NCI-H82 (cell line): ENCODE measurements around the gene UNC13C.
"Not testable (repeated sequence)": the region's sequence is repeated elsewhere in the genome, so short reads cannot be mapped to it uniquely, and the experiment has no call there.

ENCODE experiments used
- DNase-seq: peaks from one replicate; lab custom pipeline; 2025; lab: John Stamatoyannopoulos, UW

UNC13C gene

DNA sequence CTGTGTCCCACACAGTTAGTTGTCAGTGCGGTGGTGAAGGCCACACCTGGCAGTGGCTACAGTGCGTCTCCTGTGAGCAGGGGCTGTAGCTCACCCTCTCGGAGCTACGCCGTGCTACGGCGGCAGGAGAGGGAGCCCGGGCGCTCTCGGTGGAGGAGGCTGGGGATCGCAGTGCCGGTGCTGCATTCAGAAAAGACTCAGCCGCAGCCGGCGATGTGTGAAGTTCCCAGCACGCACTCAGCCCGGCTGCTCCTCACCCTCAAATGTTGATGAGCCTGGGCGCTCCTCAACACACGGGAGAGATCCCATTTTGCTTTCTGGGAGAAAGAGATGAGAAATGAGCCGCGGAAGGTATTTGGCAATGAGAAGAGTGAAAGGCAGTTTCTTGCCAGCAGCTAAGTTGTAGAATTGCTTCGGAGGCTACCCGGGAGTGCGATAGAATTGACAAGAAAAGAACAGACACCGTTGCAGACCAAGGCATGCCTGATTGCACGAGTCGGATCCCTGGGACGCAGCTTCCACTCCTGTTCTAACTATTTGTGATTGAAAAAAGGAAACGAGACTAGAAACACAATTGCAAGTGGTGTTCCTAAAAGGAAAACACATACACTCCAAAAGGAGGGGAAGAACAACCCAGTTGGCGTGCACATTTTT, at the start of gene UNC13C:
TSS of gene UNC13C (plus strand) at position 189 of the 654 bp plus-strand sequence. CDS start 34,463 bp downstream, outside the sequence.
- DNase-seq, result peak; percentile 54

DNA sequence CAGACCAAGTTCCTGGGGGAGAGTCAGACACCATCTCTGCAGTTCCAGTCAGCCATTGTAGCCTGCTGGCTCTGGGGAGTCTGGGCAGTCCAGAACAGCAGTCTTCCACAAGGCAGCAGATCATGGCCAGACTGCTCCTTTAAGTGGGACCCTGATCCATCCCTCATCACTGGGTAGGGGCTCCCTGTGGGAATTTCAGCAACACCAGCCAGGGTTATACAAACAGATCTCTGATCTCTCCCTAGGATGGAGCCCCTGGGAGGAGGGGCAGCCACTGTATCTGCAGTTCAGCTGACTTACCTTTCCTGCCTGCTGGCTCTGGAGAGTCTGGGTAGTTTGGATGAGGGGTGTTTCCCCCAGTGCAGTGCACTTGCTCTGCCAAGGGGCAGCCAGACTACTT, 42.1 kb upstream of the UNC13C start:
- no peak for DNase-seq

DNA sequence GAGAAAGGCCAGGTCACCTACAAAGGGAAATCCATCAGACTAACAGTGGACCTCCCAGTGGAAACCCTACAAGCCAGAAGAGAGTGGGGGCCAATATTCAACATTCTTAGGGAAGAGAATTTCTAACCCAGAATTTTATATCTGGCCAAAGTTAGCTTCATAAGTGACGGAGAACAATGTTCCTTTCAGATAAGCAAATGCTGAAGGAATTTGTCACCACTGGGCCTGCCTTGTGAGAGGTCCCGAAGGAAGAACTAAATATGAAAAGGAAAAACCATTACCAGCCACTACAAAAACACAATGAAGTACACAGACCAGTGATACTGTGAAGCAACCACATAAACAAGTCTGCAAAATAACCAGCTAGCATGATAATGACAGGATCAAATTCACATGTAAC, 40.6 kb upstream of the UNC13C start:
- DNase-seq, result not testable (repeated sequence)

DNA sequence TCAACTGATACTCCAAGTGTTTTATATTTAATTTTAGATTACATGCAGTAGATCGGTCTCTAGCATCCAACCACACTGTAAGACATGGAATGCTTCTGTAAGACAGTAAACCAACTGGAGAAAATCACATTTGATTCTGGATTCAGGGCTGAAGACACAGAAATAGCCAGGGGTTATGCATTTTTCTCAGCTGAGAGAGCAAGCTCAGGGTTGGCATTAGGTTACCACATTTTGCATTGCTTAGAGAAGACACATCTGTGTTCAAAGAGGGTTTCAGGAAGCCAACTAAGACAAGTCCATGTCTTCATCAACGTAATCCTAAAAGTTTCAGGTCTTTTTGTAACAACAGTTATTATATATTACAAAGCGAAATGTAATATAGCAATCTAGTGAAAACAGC, 27.7 kb upstream of the UNC13C start:
- no peak for DNase-seq

DNA sequence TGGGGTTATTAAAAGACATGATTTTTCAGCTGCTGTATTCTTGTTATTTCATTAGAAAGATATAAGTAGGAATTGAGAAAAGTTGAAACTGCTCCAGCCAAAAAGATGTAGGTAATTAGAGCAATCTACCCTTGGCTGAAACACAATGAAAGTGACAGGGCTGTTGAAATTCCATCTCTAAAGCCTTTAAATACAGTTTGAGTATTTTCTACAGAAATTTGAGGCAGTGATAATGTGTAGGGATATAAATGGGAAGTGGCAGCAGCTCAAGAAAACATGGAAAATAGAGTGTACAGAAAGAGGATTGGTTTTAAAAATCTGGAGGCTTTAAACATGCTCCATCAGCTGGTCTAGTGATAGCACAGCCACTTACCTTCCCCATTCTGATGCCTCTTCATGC, 22.8 kb upstream of the UNC13C start:
- DNase-seq, result no peak

DNA sequence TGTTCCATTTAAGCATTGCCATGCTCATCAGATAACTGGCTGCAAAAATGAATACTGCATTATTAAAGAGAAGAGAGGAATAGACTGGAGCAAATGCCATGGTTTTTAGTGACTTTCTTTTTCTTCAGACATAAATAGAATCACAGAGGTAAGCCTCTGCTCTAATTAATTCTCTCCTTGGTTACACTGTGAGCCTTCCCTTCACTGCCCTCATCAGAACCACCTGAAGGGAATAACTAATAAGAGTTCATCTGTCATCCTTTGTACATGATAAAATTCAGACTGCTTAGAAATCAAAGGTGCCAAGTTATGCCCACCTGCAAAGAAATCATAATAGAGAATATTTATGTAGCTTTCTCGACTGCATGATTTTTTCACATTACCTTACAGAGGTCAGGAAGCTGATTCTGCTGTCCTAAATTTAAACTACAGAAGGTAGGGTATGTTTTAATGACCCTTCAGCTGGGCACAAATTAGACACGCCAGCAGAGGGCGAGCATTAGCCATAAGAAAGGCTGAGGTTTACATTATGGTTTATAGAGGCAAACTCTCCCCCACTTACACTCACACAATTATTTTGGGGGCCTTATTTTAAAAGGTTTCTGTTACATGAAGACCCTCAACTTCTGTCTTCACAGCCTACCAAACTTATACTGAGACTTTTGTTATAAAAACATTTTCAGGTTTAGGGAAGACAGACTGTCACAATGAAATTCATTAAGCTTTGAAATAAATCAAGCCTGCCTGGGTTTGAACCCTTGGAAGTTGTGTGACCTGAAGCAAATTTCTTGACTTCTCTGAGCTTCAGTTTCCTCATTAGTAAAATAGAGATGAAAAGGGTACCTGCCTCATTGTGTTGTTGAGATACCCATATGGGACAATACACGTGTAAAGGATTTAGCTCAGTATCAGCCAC, 15.3 kb upstream of the UNC13C start:
- peak; percentile 68 for DNase-seq

DNA sequence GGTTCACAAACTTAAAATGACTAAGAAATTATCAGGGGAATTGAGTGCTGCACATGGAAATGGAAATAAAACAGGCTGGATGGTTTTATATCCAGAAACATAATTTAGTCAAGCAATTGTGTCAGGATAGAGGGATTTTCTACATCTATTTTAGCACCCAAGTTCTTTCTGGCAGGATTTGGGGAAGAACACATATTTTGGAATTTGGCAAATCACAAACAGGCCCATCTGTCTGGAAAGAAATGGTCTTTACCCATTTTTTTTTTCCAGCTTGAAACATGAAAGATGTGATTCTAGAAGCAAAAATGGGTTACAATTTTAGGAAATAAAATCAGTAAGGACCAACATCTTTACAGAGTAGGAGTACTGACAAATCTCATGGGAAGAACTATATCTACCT, 14.4 kb upstream of the UNC13C start:
- no peak for DNase-seq

DNA sequence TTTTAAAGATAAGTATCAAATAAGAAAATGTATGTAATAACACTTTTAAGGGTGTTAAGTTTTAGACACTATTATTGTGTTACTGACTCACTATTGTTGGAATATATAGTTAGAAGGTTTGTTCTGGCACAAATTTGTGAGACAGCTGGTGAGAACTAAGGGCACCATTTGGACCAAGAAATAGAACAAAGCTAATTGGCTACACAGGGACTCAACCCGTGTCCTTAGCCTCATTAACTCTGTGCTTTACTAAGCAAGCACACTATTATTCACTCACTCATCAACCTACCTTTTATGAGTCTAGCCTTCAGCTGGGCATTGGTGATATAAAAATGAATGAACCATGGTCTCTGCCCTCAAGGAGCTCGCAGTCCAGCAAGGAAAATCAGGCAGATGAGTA, 4.1 kb upstream of the UNC13C start:
- DNase-seq, result no peak

DNA sequence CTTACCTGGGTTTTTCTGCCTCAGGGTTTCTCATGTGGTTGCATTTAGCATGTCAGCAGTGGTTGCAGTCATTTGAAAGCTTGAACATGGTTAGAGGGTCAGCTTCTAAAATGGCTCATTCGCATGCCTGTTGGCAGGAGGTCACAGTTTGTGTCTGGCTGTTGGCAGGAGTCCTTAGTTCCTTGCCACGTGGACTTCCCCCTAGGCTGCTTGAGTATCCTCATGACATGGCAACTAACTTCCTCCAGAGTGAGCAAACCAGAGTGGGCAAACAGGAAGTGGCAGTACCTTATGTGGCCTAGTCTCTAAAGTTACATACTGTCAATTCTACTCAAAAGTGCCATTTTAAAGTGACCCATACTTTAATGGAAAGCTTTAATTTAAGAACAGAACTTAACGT, 3.4 kb upstream of the UNC13C start:
- DNase-seq, result no peak

DNA sequence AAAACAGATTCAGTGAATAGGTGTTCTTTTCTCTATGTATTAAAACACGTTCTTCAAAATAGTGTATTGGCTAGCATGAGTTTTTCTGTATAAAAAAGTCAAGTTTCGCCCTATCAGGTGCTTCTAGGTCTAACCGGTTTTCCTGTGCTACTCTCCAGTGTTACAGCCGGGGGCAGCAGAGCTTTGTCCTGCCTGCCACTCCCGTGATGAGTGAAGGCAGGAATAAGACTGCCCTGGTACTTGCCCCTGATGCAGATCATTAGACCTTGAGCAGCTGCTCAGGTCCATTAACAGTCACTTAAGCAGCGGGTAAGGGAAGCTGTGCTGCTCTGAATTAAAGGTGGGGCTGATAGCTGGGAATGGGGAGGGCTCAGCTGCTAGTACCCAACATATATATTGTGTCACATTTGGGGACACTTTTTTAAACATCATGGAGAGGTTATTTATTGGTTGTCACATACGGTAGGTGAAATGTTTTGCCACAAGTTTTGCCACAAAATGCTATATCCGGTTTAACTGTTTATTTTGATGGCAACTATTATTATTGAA, 1.3 kb upstream of the UNC13C start:
- peak; percentile 87 for DNase-seq

DNA sequence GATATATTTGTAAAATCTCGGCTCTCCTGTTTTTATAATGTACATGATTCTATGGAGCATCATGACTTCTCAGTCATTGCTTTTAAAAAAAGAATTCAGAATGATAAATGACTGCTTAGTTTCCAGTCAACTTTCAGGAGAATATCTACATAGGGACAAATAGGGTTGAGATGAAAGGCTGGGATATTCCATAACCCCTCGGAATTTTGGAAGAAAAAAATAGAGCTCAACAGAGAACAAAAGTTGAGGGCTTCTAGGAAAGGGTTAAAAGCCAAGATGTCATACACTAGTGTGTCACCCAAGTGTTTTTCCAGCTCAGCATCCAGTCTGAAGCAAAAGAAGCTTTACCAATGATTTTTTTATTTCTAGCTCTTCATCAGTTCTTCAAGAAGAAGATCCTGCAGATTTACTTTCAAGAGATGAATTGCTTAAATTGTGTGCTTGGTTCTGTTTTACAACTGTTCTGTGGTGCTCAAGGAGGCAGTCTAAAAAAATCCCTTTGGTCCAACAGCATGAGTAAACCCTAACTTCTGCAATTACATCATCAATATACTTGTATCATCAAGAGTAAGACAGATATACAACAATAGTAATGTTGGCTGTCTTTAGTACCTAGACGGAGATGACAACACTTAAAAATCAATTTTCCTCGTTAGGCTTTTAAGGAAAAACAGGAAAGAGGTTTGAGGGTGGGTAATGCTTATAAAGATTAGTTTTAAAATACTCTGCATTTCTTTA, 979 bp downstream of the UNC13C start:
- no peak for DNase-seq

DNA sequence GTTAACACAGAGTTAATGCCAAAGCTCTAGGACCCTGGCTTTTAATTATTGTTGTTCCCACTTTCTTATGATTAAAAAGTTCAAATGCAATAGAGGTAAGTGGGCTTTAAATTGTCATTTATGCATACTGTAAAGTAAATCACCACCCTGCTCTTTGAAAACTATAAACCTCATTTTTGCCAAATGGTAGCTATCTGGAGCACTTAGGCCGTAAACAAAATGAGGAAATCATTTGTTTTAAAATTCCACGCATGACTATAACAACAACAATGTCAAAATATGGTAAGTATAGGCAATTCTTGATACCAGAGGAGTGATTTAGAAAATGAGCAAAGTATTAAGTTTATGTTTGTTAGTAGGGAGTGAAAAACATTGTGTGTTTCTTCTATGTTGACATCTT, 1.8 kb downstream of the UNC13C start:
- no peak for DNase-seq

DNA sequence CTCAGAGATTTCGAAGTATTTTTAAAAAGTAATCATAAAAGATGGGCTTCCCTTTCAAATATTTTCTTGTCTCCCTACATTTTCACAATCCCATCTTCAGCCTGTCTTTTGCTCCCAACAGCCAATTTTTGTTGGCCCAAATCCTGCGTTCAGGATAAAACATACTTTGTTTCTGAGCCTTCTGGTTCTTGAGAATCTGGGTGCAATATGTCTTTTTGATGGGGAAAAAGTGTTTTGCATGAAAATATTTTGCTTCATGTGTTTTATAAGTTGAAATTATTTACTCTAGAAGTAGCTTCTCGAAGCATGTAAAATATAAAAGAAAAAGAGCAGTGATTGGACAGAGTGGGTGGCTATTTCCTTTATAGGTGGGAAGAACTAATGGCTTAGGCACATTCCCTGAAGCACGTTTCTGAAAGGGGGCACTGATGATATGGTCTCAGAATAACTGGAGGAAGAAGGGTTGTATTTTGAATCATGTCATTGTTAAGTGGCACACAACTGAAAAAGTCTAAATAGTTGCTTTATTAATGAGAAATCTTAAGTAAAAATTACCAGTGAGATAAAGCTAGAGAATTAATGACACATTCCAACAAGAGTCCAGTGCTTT, 3.9 kb downstream of the UNC13C start:
- DNase-seq, result no peak

DNA sequence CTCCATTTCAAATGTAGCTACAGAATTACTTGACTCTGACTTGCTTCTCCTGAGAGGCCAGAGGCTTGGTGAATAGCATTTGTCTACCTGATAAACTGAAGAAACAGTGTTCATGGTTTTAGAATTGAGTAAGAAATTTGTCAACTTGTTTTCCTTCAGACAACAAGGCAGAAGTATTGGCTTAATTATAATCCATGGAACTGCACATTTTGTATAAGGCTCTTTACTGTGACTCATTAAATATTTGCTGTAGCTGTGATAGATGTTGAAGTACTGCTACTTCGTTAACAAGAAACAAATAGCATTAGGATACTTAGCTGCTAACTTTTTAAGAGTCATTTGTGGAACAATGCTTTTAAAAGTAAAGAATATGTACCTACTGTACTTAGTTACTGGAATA, 4.6 kb downstream of the UNC13C start:
- DNase-seq, result no peak

DNA sequence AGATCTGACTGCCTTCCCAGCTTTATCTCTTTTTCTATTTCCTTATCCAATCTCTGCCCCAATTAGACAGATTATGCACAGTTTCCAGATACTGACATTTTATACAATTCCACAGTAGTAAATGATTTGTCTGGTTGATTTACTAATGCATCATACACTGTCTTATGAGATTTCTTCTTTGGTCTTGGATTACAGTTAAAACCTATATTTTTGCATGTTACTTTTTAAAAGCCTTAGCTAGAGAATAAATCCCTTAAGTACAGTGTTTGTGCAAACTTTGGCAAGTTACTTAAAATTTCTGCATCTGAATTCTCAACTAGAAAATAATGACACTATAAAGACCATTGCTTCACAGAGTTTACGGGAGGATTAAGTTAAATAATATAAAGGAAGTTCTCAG, 6.0 kb downstream of the UNC13C start:
- DNase-seq, result no peak

DNA sequence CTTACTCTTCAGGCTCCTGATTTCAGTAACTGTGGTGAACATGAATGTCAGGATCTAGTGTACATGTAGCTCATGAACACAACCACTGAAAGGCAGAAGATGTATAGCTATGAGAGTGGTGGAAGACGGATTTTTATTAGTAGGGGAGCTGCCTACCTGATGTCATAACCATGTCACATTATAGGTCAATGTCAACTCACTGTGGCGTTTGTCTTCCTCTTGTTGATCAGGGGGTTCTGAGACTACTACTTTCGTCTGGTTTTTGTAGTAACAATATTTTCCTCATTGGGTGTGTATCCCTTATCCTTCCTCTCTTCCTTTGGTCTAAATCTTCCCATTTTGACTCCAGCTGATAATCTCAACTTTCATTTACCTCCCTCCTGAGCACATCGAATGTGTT, 7.3 kb downstream of the UNC13C start:
- DNase-seq, result no peak

DNA sequence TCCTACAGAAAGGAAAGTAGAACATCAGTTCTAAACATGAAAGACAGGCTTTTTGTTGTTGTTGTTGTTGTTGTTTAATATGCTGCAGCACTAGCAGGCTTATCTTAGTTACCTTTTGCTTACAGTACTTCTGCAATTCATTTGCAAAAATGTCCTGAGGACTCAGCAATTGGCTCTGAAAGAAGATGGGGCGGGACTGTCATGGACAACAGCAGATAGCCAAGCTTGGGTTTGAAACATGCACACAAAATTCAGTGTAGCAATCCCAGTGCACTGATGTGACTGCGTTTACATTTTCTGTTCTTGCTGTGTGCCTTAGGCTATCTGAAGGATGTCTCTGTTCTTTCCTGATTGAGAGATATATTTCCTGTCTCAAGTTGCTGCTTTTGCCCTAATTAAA, 9.2 kb downstream of the UNC13C start:
- DNase-seq, result no peak

DNA sequence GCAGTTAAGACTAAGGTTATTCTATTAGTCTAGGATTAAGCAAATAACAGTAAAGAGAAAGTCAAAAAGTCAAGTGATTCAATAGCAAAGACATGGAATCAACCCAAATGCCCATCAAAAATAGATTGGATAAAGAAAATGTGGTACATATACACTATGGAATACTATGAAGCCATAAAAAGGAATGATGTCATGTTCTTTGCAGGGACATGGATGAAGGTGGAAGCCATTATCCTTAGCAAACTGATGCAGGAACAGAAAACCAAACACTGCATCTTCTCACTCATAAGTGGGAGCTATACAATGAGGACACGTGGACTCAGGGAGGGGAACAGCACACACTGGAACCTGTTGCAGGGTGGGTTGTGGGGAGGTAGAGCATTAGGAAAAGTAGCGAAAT, 29.0 kb downstream of the UNC13C start:
- DNase-seq, result no peak

DNA sequence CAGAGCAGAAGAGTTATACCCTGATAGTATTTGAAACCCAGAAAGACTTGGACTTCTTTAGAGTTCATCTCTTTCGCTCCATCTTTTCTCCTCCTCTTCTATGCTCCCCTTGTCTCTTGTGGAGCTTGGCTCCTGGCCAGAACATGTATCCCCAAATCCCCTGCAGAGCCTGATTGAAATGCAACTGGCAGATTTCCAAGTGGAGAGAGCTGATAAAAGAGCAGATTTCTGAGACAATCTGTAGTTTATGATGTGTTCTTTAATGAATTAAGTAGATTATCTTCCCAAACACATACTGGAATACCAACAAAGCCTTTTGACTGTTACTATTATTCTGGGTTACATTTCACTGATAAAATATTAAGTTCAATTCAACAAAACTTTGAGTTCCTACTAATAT, 33.4 kb downstream of the UNC13C start:
- peak; percentile 86 for DNase-seq

DNA sequence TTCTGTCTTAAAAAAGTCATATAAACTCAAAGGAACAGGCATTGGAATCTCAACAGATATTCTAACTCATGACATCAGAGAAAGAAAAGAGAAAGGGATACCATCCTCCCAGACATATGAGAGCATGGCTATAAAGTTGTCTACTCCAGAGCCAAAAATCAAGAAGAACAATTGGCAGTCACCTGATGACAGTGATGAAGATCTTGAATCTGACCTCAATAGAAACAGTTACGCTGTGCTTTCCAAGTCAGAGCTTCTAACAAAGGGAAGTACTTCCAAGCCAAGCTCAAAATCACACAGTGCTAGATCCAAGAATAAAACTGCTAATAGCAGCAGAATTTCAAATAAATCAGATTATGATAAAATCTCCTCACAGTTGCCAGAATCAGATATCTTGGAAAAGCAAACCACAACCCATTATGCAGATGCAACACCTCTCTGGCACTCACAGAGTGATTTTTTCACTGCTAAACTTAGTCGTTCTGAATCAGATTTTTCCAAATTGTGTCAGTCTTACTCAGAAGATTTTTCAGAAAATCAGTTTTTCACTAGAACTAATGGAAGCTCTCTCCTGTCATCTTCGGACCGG, 35.9 kb downstream of the UNC13C start:
- DNase-seq, result no peak

DNA sequence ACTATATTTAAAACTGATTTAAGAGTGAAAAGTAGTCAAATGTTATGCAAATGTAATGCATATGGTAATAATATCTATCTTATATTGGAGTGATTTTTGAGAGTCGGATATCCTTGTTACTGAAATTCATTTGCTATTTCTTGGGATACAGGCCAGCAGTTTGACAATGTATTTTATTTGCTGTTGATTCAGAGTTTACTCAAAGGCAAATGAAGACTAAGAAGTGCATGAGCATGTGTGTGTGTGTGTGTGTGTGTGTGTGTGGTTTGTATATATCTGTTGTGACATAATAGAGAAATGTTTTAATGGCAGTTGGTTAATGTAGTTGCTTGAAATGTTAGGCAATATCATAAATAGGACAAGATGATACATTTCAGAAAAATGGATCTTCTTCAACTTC, 39.0 kb downstream of the UNC13C start:
- no peak for DNase-seq

DNA sequence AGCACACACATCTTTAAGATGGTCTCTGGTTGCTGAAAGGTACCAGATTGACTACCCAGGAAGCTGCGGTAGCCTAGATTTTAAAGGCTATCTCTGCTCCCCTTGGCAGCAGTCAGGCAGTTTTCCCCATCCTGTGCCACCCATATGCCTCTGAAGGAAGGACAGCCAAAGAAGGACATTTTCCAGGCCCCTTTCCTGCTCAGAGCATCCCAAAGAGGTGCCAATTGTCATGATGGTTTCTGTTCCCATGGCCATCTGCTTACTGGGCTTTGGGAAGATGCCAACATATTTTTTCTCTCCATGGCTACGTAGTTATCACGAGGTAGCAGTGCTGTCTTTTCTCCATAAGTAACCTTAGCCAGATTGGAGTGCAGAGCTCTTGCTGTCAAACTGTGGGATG, 39.7 kb downstream of the UNC13C start:
- no peak for DNase-seq
